ENCODE measurements around the gene PLEKHO2.

DNA sequence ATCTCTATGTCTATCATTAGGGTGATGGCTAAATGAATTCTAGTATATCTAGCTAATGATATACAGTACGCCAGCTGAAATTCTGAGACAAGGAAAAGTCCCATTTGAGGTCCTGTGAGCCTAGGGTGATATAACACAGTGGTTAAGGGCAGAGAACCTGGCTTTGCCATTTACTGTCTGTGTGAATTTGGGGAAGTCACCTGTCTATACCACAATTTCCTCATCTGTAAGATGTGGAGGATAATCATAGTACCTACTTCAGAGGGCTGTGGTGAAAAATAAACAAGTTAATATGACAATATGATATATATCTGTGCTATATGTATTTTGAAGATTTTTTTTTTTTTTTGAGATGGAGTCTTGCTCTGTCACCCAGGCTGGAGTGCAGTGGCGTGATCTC is 60.2 kb downstream of the PLEKHO2 start:
- TF ChIP-seq, protein P1, sequence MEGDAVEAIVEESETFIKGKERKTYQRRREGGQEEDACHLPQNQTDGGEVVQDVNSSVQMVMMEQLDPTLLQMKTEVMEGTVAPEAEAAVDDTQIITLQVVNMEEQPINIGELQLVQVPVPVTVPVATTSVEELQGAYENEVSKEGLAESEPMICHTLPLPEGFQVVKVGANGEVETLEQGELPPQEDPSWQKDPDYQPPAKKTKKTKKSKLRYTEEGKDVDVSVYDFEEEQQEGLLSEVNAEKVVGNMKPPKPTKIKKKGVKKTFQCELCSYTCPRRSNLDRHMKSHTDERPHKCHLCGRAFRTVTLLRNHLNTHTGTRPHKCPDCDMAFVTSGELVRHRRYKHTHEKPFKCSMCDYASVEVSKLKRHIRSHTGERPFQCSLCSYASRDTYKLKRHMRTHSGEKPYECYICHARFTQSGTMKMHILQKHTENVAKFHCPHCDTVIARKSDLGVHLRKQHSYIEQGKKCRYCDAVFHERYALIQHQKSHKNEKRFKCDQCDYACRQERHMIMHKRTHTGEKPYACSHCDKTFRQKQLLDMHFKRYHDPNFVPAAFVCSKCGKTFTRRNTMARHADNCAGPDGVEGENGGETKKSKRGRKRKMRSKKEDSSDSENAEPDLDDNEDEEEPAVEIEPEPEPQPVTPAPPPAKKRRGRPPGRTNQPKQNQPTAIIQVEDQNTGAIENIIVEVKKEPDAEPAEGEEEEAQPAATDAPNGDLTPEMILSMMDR (CRISPR knock-in tag; IDR thresholded peaks at IDR 0.05): no peak
- TF ChIP-seq, protein P2, sequence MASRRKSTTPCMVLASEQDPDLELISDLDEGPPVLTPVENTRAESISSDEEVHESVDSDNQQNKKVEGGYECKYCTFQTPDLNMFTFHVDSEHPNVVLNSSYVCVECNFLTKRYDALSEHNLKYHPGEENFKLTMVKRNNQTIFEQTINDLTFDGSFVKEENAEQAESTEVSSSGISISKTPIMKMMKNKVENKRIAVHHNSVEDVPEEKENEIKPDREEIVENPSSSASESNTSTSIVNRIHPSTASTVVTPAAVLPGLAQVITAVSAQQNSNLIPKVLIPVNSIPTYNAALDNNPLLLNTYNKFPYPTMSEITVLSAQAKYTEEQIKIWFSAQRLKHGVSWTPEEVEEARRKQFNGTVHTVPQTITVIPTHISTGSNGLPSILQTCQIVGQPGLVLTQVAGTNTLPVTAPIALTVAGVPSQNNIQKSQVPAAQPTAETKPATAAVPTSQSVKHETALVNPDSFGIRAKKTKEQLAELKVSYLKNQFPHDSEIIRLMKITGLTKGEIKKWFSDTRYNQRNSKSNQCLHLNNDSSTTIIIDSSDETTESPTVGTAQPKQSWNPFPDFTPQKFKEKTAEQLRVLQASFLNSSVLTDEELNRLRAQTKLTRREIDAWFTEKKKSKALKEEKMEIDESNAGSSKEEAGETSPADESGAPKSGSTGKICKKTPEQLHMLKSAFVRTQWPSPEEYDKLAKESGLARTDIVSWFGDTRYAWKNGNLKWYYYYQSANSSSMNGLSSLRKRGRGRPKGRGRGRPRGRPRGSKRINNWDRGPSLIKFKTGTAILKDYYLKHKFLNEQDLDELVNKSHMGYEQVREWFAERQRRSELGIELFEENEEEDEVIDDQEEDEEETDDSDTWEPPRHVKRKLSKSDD (CRISPR knock-in tag; IDR thresholded peaks at IDR 0.05; ENCODE audit: low read depth): no peak
- TF ChIP-seq, protein P3, sequence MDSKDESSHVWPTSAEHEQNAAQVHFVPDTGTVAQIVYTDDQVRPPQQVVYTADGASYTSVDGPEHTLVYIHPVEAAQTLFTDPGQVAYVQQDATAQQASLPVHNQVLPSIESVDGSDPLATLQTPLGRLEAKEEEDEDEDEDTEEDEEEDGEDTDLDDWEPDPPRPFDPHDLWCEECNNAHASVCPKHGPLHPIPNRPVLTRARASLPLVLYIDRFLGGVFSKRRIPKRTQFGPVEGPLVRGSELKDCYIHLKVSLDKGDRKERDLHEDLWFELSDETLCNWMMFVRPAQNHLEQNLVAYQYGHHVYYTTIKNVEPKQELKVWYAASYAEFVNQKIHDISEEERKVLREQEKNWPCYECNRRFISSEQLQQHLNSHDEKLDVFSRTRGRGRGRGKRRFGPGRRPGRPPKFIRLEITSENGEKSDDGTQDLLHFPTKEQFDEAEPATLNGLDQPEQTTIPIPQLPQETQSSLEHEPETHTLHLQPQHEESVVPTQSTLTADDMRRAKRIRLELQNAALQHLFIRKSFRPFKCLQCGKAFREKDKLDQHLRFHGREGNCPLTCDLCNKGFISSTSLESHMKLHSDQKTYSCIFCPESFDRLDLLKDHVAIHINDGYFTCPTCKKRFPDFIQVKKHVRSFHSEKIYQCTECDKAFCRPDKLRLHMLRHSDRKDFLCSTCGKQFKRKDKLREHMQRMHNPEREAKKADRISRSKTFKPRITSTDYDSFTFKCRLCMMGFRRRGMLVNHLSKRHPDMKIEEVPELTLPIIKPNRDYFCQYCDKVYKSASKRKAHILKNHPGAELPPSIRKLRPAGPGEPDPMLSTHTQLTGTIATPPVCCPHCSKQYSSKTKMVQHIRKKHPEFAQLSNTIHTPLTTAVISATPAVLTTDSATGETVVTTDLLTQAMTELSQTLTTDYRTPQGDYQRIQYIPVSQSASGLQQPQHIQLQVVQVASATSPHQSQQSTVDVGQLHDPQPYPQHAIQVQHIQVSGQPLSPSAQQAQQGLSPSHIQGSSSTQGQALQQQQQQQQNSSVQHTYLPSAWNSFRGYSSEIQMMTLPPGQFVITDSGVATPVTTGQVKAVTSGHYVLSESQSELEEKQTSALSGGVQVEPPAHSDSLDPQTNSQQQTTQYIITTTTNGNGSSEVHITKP (CRISPR knock-in tag; IDR thresholded peaks at IDR 0.05; ENCODE audit: low read depth): no peak
- TF ChIP-seq ZNF282 (IDR thresholded peaks at IDR 0.05; ENCODE audit: partially characterized antibody): no peak
- no peak for TF ChIP-seq SOX5 (CRISPR knock-in tag; IDR thresholded peaks at IDR 0.05; ENCODE audit: borderline replicate concordance)
- TF ChIP-seq POLR2AphosphoS5 (IDR thresholded peaks at IDR 0.05; ENCODE audit: low read depth, low read length): no peak
- no peak for TF ChIP-seq ATF1 (CRISPR knock-in tag; IDR thresholded peaks at IDR 0.05)
- TF ChIP-seq, protein P4, sequence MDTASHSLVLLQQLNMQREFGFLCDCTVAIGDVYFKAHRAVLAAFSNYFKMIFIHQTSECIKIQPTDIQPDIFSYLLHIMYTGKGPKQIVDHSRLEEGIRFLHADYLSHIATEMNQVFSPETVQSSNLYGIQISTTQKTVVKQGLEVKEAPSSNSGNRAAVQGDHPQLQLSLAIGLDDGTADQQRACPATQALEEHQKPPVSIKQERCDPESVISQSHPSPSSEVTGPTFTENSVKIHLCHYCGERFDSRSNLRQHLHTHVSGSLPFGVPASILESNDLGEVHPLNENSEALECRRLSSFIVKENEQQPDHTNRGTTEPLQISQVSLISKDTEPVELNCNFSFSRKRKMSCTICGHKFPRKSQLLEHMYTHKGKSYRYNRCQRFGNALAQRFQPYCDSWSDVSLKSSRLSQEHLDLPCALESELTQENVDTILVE (CRISPR knock-in tag; IDR thresholded peaks at IDR 0.05): no peak
- TF ChIP-seq, protein P5, sequence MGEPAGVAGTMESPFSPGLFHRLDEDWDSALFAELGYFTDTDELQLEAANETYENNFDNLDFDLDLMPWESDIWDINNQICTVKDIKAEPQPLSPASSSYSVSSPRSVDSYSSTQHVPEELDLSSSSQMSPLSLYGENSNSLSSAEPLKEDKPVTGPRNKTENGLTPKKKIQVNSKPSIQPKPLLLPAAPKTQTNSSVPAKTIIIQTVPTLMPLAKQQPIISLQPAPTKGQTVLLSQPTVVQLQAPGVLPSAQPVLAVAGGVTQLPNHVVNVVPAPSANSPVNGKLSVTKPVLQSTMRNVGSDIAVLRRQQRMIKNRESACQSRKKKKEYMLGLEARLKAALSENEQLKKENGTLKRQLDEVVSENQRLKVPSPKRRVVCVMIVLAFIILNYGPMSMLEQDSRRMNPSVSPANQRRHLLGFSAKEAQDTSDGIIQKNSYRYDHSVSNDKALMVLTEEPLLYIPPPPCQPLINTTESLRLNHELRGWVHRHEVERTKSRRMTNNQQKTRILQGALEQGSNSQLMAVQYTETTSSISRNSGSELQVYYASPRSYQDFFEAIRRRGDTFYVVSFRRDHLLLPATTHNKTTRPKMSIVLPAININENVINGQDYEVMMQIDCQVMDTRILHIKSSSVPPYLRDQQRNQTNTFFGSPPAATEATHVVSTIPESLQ (CRISPR knock-in tag; conservative IDR thresholded peaks at IDR 0.05): no peak
- TF ChIP-seq ZNF274 (CRISPR knock-in tag; IDR thresholded peaks at IDR 0.05): no peak
- TF ChIP-seq SP2 (CRISPR knock-in tag; IDR thresholded peaks at IDR 0.05): no peak
- no peak for TF ChIP-seq ZNF24 (IDR thresholded peaks at IDR 0.05)
- TF ChIP-seq ESRRA (CRISPR knock-in tag; IDR thresholded peaks at IDR 0.05; ENCODE audit: low read depth): no peak
- no peak for TF ChIP-seq TBP (CRISPR knock-in tag; IDR thresholded peaks at IDR 0.05)
